Natural killer cell treated with Interleukin-12 subunit alpha and Interleukin-12 subunit beta and Interleukin-15 and Interleukin-18, amount 100 ng/mL, for 72 hours (primary cell): Measurements from ENCODE around the gene DHRS7B. TPM values are rescaled to one million over a fixed set of nuclear protein-coding genes. Genes with fewer than 3 reads are reported as not detected.
"Not testable (repeated sequence)": the region's sequence is repeated elsewhere in the genome, so short reads cannot be mapped to it uniquely, and the experiment has no call there.

Source experiments
- ATAC-seq, 2 donors: fragments of 150-1000 bp; cut with Tn5 transposase in 1 of 2; sonication (Bioruptor Pico), chemical (Tn5 transposase) in 1 of 2; 2 replicates each; pipeline ENCODE4 v1.10.0; 2021
- DNase-seq: peaks from one replicate; pipeline ENCODE4 v3.0.0; 2022; ENCODE audit warnings: low spot score
- H3K27ac Mint-ChIP-seq, 2 donors: 1 replicate in 1 of 2; 2 replicates in 1 of 2; pipeline ENCODE4 v1.8.0; 2022; ENCODE audit warnings: mixed read lengths in 2 of 2, mild to moderate bottlenecking in 1 of 2, moderate library complexity in 1 of 2
- H3K27me3 Mint-ChIP-seq, 2 donors: 1 replicate in 1 of 2; 2 replicates in 1 of 2; pipeline ENCODE4 v1.8.0; 2022; ENCODE audit warnings: mixed read lengths in 2 of 2
- H3K36me3 Mint-ChIP-seq: one replicate; pipeline ENCODE4 v1.8.0; 2022; ENCODE audit warnings: mixed read lengths
- H3K4me1 Mint-ChIP-seq, 2 donors: 1 replicate in 1 of 2; 2 replicates in 1 of 2; pipeline ENCODE4 v1.8.0; 2022; ENCODE audit warnings: low read depth in 2 of 2, mixed read lengths in 2 of 2, mild to moderate bottlenecking in 1 of 2
- H3K4me3 Mint-ChIP-seq: one replicate; pipeline ENCODE4 v1.8.0; 2022; ENCODE audit warnings: mixed read lengths
- H3K9me3 Mint-ChIP-seq: 2 replicates; pipeline ENCODE4 v1.8.0; 2022; ENCODE audit warnings: mixed read lengths
- total RNA-seq, 2 donors: library from RNA; stranded (reverse); gene quantifications; one replicate each; pipeline ENCODE4 v1.2.3, GENCODE V29; 2022

Gene DHRS7B
- total RNA-seq, 2 donors from 2014 or later, result 22.2 to 23.8 TPM

- H3K27me3 Mint-ChIP-seq, result no peaks in the 10 kb centered on the region
- no peak for DNase-seq
- peaks cover 5% of the 10 kb centered on the region for H3K36me3 Mint-ChIP-seq
- no peak for ATAC-seq
- H3K4me3 Mint-ChIP-seq, result no peak overlapping the region
- peaks cover 0 to 2% of the 10 kb centered on the region in 2 donors for H3K4me1 Mint-ChIP-seq
- H3K27ac Mint-ChIP-seq, result no peak overlapping the region
- H3K9me3 Mint-ChIP-seq, result no peaks in the 10 kb centered on the region
These were observed 59.8 kb downstream of the DHRS7B start for GRCh38 chr17:21186399-21187187.

GRCh38 chr17:21189361-21189760 lies 62.6 kb downstream of the DHRS7B start:
- Mint-ChIP-seq H3K27ac (no peak overlapping the region), H3K9me3 (no peaks in the 10 kb centered on the region), H3K4me1 (peaks cover 2% of the 10 kb centered on the region in 2 donors), H3K4me3 (no peak overlapping the region), H3K36me3 (peaks cover 5% of the 10 kb centered on the region), H3K27me3 (no peaks in the 10 kb centered on the region)
- ATAC-seq (no peak), DNase-seq (no peak)

- H3K9me3 Mint-ChIP-seq, result no peaks in the 10 kb centered on the region
- peaks cover 5% of the 10 kb centered on the region for H3K36me3 Mint-ChIP-seq
- DNase-seq, result no peak
- no peak for ATAC-seq
- H3K4me1 Mint-ChIP-seq, result peaks cover 7 to 8% of the 10 kb centered on the region in 2 donors
- no peak overlapping the region for H3K27ac Mint-ChIP-seq
- no peak overlapping the region for H3K4me3 Mint-ChIP-seq
- no peaks in the 10 kb centered on the region for H3K27me3 Mint-ChIP-seq
These were observed 63.3 kb downstream of the DHRS7B start for GRCh38 chr17:21190078-21190477.

GRCh38 chr17:21191698-21192097 lies 64.9 kb downstream of the DHRS7B start:
- H3K36me3 Mint-ChIP-seq, result peaks cover under 1% of the 10 kb centered on the region
- H3K9me3 Mint-ChIP-seq, result no peaks in the 10 kb centered on the region
- H3K4me3 Mint-ChIP-seq, result no peak overlapping the region
- DNase-seq (no peak), ATAC-seq (no peak)
- no peaks in the 10 kb centered on the region for H3K27me3 Mint-ChIP-seq
- no peak overlapping the region for H3K27ac Mint-ChIP-seq
- peaks cover 7 to 8% of the 10 kb centered on the region in 2 donors for H3K4me1 Mint-ChIP-seq

- not testable (repeated sequence) for H3K4me1 Mint-ChIP-seq, H3K36me3 Mint-ChIP-seq, H3K9me3 Mint-ChIP-seq, H3K4me3 Mint-ChIP-seq, H3K27me3 Mint-ChIP-seq, ATAC-seq, DNase-seq, H3K27ac Mint-ChIP-seq
These were observed 65.7 kb downstream of the DHRS7B start for GRCh38 chr17:21192414-21192813.

- ATAC-seq (no peak), DNase-seq (no peak)
- H3K4me3 Mint-ChIP-seq, result no peak overlapping the region
- no peak overlapping the region for H3K27ac Mint-ChIP-seq
- H3K27me3 Mint-ChIP-seq, result no peaks in the 10 kb centered on the region
- H3K4me1 Mint-ChIP-seq, result peaks cover 7 to 8% of the 10 kb centered on the region in 2 donors
- H3K36me3 Mint-ChIP-seq, result no peaks in the 10 kb centered on the region
- no peaks in the 10 kb centered on the region for H3K9me3 Mint-ChIP-seq
These were observed 66.3 kb downstream of the DHRS7B start for GRCh38 chr17:21193031-21193430.

- no peaks in the 10 kb centered on the region for H3K9me3 Mint-ChIP-seq
- DNase-seq (no peak), ATAC-seq (no peak)
- no peak overlapping the region for H3K27ac Mint-ChIP-seq
- peaks cover 12 to 14% of the 10 kb centered on the region in 2 donors for H3K4me1 Mint-ChIP-seq
- H3K27me3 Mint-ChIP-seq, result no peaks in the 10 kb centered on the region
- H3K36me3 Mint-ChIP-seq, result no peaks in the 10 kb centered on the region
- H3K4me3 Mint-ChIP-seq, result no peak overlapping the region
These were observed 67.5 kb downstream of the DHRS7B start for GRCh38 chr17:21194226-21194625.

- Mint-ChIP-seq H3K4me1 (peaks cover 12 to 16% of the 10 kb centered on the region in 2 donors), H3K27ac (no peak overlapping the region), H3K9me3 (no peaks in the 10 kb centered on the region), H3K36me3 (no peaks in the 10 kb centered on the region), H3K27me3 (no peaks in the 10 kb centered on the region), H3K4me3 (no peak overlapping the region)
- DNase-seq (no peak), ATAC-seq (no peak)
These were observed 67.9 kb downstream of the DHRS7B start for GRCh38 chr17:21194703-21195102.

GRCh38 chr17:21196126-21196525 lies 69.4 kb downstream of the DHRS7B start:
- no peak overlapping the region for H3K27ac Mint-ChIP-seq
- H3K27me3 Mint-ChIP-seq, result no peaks in the 10 kb centered on the region
- H3K4me3 Mint-ChIP-seq, result no peak overlapping the region
- ATAC-seq, result no peak
- H3K36me3 Mint-ChIP-seq, result no peaks in the 10 kb centered on the region
- DNase-seq, result no peak
- no peaks in the 10 kb centered on the region for H3K9me3 Mint-ChIP-seq
- peaks cover 18 to 23% of the 10 kb centered on the region in 2 donors for H3K4me1 Mint-ChIP-seq

- Mint-ChIP-seq H3K36me3 (no peaks in the 10 kb centered on the region), H3K4me1 (peaks cover 22 to 28% of the 10 kb centered on the region in 2 donors), H3K27me3 (no peaks in the 10 kb centered on the region), H3K27ac (no peak overlapping the region), H3K4me3 (no peak overlapping the region), H3K9me3 (no peaks in the 10 kb centered on the region)
- no peak for ATAC-seq
- no peak for DNase-seq
These were observed 71.6 kb downstream of the DHRS7B start for GRCh38 chr17:21198411-21198810.

- DNase-seq (no peak), ATAC-seq (peak in 1 of 2 donors; percentile 35)
- Mint-ChIP-seq H3K4me3 (no peak overlapping the region), H3K27me3 (no peaks in the 10 kb centered on the region), H3K27ac (no peak overlapping the region), H3K9me3 (no peaks in the 10 kb centered on the region), H3K4me1 (peaks cover 20 to 28% of the 10 kb centered on the region in 2 donors), H3K36me3 (no peaks in the 10 kb centered on the region)
These were observed 72.5 kb downstream of the DHRS7B start for GRCh38 chr17:21199311-21199710.

GRCh38 chr17:21199856-21200255 lies 73.1 kb downstream of the DHRS7B start:
- Mint-ChIP-seq H3K4me3 (no peak overlapping the region), H3K27ac (no peak overlapping the region), H3K9me3 (no peaks in the 10 kb centered on the region), H3K36me3 (no peaks in the 10 kb centered on the region), H3K4me1 (peaks cover 19 to 27% of the 10 kb centered on the region in 2 donors), H3K27me3 (no peaks in the 10 kb centered on the region)
- no peak for DNase-seq
- no peak for ATAC-seq

GRCh38 chr17:21200590-21201297 lies 74.0 kb downstream of the DHRS7B start:
- Mint-ChIP-seq H3K27ac (no peak overlapping the region), H3K36me3 (no peaks in the 10 kb centered on the region), H3K4me1 (peaks cover 25 to 31% of the 10 kb centered on the region in 2 donors), H3K9me3 (no peaks in the 10 kb centered on the region), H3K4me3 (no peak overlapping the region), H3K27me3 (no peaks in the 10 kb centered on the region)
- ATAC-seq (no peak), DNase-seq (no peak)

- no peak for ATAC-seq
- H3K4me3 Mint-ChIP-seq, result no peak overlapping the region
- no peaks in the 10 kb centered on the region for H3K9me3 Mint-ChIP-seq
- H3K36me3 Mint-ChIP-seq, result no peaks in the 10 kb centered on the region
- H3K27ac Mint-ChIP-seq, result no peak overlapping the region
- no peaks in the 10 kb centered on the region for H3K27me3 Mint-ChIP-seq
- DNase-seq, result no peak
- peaks cover 25 to 36% of the 10 kb centered on the region in 2 donors for H3K4me1 Mint-ChIP-seq
These were observed 74.5 kb downstream of the DHRS7B start for GRCh38 chr17:21201298-21201595.
